ENCODE data around the gene PTPN14. TPM values are rescaled to one million over a fixed set of nuclear protein-coding genes. Genes with fewer than 3 reads are reported as not detected.

The PTPN14 gene
- total RNA-seq, 1 experiment from 2014 or later = 76.4 TPM

- Histone ChIP-seq H4K91ac (ENCODE audit: insufficient read length, low read depth, low read length) (no peak overlapping the region), H2BK12ac (ENCODE audit: insufficient read length, low read depth, low read length) (no peak overlapping the region), H3K9me3 (ENCODE audit: control insufficient read depth, low read depth, low read length) (no peaks in the 10 kb centered on the region), H4K8ac (replicated peaks; ENCODE audit: insufficient read length, low read depth, low read length) (no peak overlapping the region), H3T11ph (ENCODE audit: low read length) (no peak overlapping the region), H2AK5ac (ENCODE audit: insufficient read length, low read length) (no peak overlapping the region), H3K4me2 (ENCODE audit: insufficient read depth, insufficient read length, low read length) (no peak overlapping the region), H3K79me2 (ENCODE audit: insufficient read depth, low read length) (peaks cover 26% of the 10 kb centered on the region; the same call in 1 of the 2 replicates), H2BK5ac (ENCODE audit: insufficient read length, low read length) (no peak overlapping the region), H2BK120ac (ENCODE audit: low read depth, low read length, poor library complexity, severe bottlenecking) (no peak overlapping the region), H3K27me3 (ENCODE audit: insufficient read depth, low read length) (no peaks in the 10 kb centered on the region), H3K23ac (ENCODE audit: insufficient read length, low read depth, low read length) (no peak overlapping the region), H3K27ac (ENCODE audit: insufficient read length, low read depth, low read length) (no peak overlapping the region), H3K18ac (ENCODE audit: insufficient read length, low read depth, low read length) (no peak overlapping the region), H3K56ac (ENCODE audit: insufficient read length, low read depth, low read length) (no peak overlapping the region), H3K4ac (ENCODE audit: low read depth, low read length) (no peak overlapping the region), H4K5ac (ENCODE audit: insufficient read length, low read depth, low read length) (no peak overlapping the region), H4K20me1 (ENCODE audit: control insufficient read depth, insufficient read depth, insufficient read length) (peaks cover 4% of the 10 kb centered on the region), H2BK15ac (ENCODE audit: low read depth, low read length) (no peak overlapping the region), H2BK20ac (ENCODE audit: low read depth, low read length, poor library complexity, severe bottlenecking) (no peak overlapping the region), H3K23me2 (ENCODE audit: insufficient read length, low read depth, low read length, poor library complexity, severe bottlenecking) (no peaks in the 10 kb centered on the region), H3K79me1 (ENCODE audit: insufficient read depth, low read depth, low read length, poor library complexity, severe bottlenecking) (peaks cover 3% of the 10 kb centered on the region), H3K9ac (ENCODE audit: extremely low read depth, insufficient read length, low read length) (no peak overlapping the region), H3K4me1 (ENCODE audit: insufficient read depth, low read length) (peaks cover 2% of the 10 kb centered on the region; the same call in 1 of the 2 replicates), H2AFZ (ENCODE audit: low read length) (no peak overlapping the region), H3K14ac (ENCODE audit: insufficient read depth, low read length) (no peak overlapping the region)
- TF ChIP-seq CTCF (conservative IDR thresholded peaks at IDR 0.05) = no peak
- peaks cover 0 to 2% of the 10 kb centered on the region in 2 experiments; a peak in 1 of 5 replicates for H3K9me3 Mint-ChIP-seq
- WGBS (ENCODE audit: extremely low coverage, insufficient read length, low lambda C conversion rate) = no CpG with 5 or more reads among the region's 5 CpGs
- no peak for DNase-seq
- peaks cover 21 to 27% of the 10 kb centered on the region in 2 experiments for H3K4me1 Mint-ChIP-seq
- peaks cover 7 to 22% (median 21%) of the 10 kb centered on the region in 3 experiments for H3K36me3 Mint-ChIP-seq (ENCODE audit: insufficient read depth in 1 of 3, low read depth in 3 of 3)
- no peaks in the 10 kb centered on the region for H3K27me3 Mint-ChIP-seq (ENCODE audit: low read depth)
- H3K27ac Mint-ChIP-seq = no peak overlapping the region
- H3K4me3 Mint-ChIP-seq = no peak overlapping the region
Observed at GRCh38 chr1:214537219-214537618, 14.2 kb downstream of the PTPN14 start.
